ENCODE measurements around the gene TRIP13.
"Not testable (repeated sequence)": the region's sequence is repeated elsewhere in the genome, so short reads cannot be mapped to it uniquely, and the experiment has no call there.

Gene TRIP13

DNA sequence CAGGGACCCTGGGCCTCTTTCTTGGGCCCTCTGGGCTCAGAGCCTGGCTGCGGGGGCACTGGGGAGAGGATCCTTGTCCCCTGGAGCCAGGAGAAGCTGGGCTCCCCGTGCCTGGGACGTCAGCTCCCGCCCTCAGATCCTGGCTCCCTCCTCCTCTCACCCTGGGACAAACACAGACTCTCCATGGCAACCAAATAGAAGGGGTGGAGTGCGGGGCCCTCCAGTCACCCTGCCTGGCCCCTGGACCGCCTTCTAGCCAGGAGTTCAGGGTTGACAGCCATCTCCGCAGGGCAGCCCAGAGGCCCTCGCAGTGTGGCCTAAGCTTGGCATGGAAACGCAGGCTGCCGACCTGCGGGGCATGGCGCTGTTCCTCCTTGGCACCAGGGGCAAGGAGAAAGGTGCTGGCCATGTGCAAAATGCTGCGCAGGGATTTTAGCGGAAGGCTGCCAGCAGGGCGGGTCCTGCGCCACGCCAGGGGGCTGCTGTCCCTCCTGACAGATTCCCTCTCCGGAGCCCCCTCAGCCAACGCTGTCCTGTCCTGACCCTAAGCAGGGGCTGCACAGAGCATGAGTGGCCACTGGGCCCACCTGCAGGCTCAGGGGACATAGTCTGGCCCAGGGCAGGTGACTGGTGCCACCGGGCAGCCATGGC lies 42.9 kb upstream of the TRIP13 start:
- no peak for DNase-seq (ENCODE audit: low read depth, low spot score)
- no peak overlapping the region for H3K4me3 ChIP-seq (ENCODE audit: low read depth, low read length)
- in situ Hi-C loops (cut with HindIII; ENCODE audit: low sequenced_read_pairs): no loop called here
- TF ChIP-seq, protein P1, sequence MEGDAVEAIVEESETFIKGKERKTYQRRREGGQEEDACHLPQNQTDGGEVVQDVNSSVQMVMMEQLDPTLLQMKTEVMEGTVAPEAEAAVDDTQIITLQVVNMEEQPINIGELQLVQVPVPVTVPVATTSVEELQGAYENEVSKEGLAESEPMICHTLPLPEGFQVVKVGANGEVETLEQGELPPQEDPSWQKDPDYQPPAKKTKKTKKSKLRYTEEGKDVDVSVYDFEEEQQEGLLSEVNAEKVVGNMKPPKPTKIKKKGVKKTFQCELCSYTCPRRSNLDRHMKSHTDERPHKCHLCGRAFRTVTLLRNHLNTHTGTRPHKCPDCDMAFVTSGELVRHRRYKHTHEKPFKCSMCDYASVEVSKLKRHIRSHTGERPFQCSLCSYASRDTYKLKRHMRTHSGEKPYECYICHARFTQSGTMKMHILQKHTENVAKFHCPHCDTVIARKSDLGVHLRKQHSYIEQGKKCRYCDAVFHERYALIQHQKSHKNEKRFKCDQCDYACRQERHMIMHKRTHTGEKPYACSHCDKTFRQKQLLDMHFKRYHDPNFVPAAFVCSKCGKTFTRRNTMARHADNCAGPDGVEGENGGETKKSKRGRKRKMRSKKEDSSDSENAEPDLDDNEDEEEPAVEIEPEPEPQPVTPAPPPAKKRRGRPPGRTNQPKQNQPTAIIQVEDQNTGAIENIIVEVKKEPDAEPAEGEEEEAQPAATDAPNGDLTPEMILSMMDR (IDR thresholded peaks at IDR 0.05; ENCODE audit: low read depth, low read length): no peak

DNA sequence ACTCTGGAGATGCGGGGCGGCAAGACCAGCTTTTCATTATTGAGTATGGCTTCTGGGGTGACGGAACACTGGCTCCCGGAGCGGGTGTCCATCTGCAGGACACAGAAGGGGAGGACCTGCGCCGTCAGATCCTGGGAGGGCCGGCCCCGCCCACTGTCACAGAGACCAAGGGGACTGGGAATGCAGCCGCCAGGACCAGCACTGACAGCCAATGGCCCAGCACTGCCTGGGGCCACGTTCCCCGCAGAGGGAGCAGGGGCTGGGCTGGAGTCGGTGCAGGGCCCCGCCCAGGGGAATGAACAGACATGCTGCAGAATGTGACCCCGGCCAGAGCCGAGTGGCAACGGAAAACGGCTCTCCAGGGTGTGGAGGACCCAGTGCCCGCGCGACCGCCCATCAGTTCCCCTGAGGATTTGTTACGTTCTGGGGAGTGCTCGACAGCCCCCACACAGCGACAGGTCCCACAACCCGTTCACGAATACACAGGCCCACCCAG lies 42.1 kb upstream of the TRIP13 start, which contains the start of gene ZDHHC11:
Gene ZDHHC11 (minus strand): TSS at position 476 of the 496 bp plus-strand sequence. CDS start 384 bp downstream, at position 92.
- no peak within 1 kb of the TSS for H3K4me3 ChIP-seq (ENCODE audit: low read depth, low read length)
- TF ChIP-seq, protein P1 (IDR thresholded peaks at IDR 0.05; ENCODE audit: low read depth, low read length): no peak
- no peak for DNase-seq (ENCODE audit: low read depth, low spot score)
- in situ Hi-C loops (cut with HindIII; ENCODE audit: low sequenced_read_pairs): no loop called here

DNA sequence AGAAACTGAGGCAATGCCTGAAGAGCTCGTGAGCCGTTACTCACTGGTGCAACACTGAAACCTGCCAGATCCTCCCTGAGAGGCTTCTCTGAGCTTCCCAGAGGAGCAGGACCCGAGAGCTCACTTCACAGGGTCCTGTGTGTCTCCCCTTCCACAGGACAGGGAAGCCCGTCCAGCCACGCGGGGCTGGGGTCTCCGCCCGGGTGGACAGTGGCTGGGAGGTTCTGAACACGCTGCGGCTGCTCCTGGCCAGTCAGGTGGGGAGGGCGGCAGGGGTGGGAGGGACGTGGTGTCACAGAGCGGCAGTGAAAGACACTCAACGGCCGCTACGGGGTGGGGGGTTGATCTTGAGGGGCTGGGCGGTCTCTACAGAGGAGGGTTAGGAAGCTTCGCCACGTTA lies 41.6 kb upstream of the TRIP13 start:
- TF ChIP-seq, protein P1 (IDR thresholded peaks at IDR 0.05; ENCODE audit: low read depth, low read length): no peak
- in situ Hi-C loops (cut with HindIII; ENCODE audit: low sequenced_read_pairs): no loop called here
- H3K4me3 ChIP-seq (ENCODE audit: low read depth, low read length): no peak overlapping the region
- DNase-seq (ENCODE audit: low read depth, low spot score): no peak

DNA sequence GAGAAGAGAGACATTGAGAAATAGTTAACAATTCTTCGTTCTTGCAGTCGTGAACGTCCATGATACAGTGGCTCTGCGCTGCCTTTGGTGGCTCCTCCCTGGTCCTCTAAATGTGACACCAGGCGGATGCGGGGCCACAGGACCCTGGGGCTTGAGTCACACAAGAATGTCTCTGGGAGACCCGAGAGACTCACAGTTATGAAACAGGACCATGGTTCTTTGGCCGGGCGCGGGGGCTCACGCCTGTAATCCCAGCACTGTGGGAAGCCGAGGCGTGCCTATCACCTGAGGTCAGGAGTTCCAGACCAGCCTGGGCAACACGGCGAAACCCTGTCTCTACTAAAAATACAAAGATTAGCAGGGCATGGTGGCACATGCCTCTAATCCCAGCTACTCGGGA lies 41.1 kb upstream of the TRIP13 start:
- TF ChIP-seq, protein P1 (IDR thresholded peaks at IDR 0.05; ENCODE audit: low read depth, low read length): no peak
- in situ Hi-C loops (cut with HindIII; ENCODE audit: low sequenced_read_pairs): no loop called here
- no peak for DNase-seq (ENCODE audit: low read depth, low spot score)
- no peak overlapping the region for H3K4me3 ChIP-seq (ENCODE audit: low read depth, low read length)

DNA sequence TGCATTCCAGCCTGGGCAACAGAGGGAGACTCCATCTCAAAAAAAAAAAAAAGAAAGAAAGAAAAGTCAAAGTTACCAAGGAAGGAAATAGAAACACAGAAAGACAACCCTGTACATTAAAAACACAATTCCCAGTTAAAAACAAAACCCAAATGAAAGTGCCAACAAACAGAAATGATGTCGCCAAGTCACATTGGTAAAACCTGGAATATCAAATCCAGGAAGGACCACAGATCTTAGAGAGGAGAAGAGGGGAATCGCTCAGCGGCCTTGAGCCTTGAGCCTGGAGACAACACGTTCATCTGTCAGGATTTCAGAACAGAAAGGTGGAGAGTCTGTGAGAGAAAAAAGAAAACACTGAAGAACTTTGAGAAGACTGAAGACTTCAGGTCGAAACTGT lies 40.7 kb upstream of the TRIP13 start:
- no peak for DNase-seq (ENCODE audit: low read depth, low spot score)
- no peak overlapping the region for H3K4me3 ChIP-seq (ENCODE audit: low read depth, low read length)
- TF ChIP-seq, protein P1 (IDR thresholded peaks at IDR 0.05; ENCODE audit: low read depth, low read length): no peak
- in situ Hi-C loops (cut with HindIII; ENCODE audit: low sequenced_read_pairs): no loop called here

DNA sequence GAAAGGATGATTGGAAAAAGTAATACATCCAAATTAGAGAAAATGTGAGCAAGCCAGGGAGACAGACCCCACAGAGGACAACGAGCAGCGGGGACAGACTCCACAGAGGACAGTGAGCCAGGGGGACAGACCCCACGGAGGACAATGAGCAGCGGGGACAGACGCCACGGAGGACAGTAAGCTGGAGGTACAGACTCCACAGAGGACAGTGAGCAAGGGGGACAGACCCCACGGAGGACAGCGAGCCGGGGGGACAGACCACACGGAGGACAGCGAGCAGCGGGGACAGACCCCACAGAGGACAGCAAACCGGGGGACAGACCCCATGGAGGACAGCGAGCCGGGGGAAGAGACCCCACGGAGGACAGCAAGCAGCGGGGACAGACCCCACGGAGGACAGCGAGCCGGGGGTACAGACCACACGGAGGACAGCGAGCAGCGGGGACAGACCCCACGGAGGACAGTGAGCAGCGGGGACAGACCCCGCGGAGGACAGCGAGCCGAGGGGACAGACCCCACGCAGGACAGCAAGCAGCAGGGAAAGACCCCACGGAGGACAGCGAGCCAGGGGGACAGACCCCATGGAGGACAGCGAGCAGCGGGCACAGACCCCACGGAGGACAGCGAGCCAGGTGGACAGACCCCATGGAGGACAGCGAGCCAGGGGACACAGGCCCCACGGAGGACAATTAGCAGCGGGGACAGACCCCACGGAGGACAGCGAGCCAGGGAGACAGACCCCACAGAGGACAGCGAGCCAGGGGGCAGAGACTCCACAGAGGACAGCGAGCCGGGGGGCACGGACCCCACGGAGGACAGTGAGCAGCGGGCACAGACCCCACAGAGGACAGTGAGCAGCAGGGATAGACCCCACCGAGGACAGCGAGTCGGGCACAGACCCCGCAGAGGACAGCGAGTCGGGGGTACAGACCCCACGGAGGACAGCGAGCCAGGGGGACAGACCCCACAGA lies 40.0 kb upstream of the TRIP13 start:
- TF ChIP-seq, protein P1 (IDR thresholded peaks at IDR 0.05; ENCODE audit: low read depth, low read length): no peak
- H3K4me3 ChIP-seq (ENCODE audit: low read depth, low read length): no peak overlapping the region
- DNase-seq (ENCODE audit: low read depth, low spot score): no peak
- in situ Hi-C loops (cut with HindIII; ENCODE audit: low sequenced_read_pairs): no loop called here

DNA sequence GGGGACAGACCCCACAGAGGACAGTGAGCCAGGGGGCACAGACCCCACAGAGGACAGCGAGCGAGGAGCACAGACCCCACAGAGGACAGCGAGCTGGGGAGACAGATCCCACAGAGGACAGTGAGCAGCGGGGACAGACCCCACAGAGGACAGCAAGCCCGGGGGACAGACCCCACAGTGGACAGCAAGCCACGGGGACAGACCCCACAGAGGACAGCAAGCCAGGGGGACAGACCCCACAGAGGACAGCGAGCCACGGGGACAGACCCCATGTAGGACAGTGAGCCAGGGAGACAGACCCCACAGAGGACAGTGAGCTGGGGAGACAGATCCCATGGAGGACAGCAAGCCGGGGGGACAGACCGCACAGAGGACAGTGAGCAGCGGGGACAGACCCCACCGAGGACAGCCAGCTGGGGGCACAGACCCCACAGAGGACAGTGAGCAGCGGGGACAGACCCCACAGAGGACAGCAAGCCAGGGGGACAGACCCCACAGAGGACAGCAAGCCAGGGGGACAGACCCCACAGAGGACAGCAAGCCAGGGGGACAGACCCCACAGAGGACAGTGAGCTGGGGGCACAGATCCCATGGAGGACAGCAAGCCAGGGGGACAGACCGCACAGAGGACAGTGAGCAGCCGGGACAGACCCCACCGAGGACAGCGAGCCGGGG lies 39.1 kb upstream of the TRIP13 start:
- DNase-seq (ENCODE audit: low read depth, low spot score); in situ Hi-C loops (cut with HindIII; ENCODE audit: low sequenced_read_pairs); H3K4me3 ChIP-seq (ENCODE audit: low read depth, low read length): not testable (repeated sequence)

Data from astrocyte of the spinal cord (primary cell).